Measurements from ENCODE around the gene LRRC73.
"Not testable (repeated sequence)": the region's sequence is repeated elsewhere in the genome, so short reads cannot be mapped to it uniquely, and the experiment has no call there.

The LRRC73 gene

GRCh38 chr6:43509142-43509983, 783 bp downstream of the LRRC73 start:
- peak in 1 of 2 experiments; percentile 25 for DNase-seq

DNA sequence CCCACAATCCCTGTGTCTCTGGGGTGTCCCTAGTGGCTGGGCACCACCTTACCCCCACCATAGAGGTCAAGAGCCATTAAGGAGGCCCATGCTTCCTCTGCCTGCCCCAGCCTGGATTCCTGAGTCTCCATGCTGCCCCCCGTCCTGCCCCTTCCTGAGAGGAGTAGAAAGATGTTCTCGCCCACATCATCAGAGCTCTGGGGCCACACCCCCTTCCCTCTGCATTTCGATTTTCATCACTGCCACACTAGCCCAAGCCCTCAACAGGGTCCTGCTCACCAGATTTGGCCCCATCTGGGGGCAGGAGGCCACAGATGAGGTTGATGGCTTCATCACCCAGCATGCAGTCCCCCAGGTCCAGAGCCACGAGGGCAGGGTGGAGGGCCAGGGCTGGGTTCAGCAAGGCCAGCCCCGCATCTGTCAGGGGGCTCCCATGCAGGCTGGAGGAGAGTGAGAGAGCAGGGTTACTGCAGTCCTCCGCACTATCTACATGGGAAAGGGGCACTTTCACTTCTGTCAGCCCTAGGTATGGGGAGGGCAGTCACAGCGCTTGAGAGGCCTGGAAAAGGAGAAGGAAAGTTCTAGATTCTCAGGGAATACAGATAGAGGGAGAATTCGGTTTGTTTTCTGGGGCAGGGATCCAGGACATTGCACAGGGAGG, 1.5 kb downstream of the LRRC73 start:
- DNase-seq = no peak

DNA sequence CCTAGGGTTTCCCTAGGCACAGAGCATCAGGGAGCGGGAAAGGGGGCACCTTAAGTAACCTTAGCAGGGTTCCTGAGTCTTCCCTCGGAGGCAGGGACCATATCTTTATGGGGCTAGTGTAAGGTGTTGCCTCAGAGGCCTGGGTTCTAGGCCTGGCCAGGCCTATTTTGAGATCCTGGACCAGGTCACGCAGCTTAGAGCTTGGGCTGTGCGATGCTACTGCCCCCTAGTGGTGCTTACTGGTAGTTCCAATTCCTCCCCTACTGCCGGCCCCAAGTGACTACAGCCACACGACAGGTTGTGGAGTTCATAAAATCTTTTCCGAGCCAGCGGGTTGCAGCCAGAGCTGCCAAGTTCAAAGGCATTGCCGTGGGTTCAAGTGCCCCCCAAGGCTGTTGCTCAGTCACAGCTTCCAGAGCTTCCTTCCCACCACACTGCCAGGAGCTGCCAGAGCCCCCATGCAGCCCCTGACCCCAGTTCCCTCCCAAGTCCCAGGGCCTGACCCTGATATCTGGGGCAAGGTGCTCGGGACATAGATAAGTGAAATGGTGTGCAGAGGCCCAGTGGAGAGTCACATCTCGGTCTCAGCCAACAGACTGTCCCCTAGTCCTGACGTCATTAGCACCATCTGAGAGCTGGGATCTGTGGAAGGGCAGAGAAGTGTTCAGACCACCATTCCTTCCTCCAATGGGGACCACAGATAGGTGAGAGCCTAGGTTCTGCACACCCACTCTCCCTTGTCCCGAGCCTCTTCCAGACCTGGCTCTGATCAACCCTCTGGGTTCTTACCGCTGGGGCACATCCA, 3.3 kb downstream of the LRRC73 start:
- DNase-seq = peak; percentile 36 to 78

DNA sequence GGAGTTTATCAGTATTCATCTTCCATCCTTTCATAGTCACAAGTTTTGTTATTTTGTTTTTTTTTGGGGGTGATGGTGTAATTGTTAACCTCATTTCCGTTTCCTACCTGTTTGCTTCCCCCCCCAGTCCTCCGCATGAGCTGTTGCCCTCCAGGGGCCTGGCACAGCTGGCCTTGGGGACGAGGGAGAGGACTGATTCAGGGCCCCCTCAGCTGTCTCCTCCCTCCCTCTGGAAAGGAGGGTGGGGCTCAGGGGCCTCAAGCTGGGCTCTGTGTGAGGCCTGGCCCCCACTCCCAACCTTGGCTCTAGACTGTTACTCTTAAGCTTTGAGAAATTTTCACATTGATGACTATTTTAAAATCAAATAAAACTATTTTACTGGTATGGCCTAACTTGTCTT, 4.0 kb downstream of the LRRC73 start:
- DNase-seq = no peak

- no peak for DNase-seq
Measured at GRCh38 chr6:43505718-43506117, 4.4 kb downstream of the LRRC73 start.

DNA sequence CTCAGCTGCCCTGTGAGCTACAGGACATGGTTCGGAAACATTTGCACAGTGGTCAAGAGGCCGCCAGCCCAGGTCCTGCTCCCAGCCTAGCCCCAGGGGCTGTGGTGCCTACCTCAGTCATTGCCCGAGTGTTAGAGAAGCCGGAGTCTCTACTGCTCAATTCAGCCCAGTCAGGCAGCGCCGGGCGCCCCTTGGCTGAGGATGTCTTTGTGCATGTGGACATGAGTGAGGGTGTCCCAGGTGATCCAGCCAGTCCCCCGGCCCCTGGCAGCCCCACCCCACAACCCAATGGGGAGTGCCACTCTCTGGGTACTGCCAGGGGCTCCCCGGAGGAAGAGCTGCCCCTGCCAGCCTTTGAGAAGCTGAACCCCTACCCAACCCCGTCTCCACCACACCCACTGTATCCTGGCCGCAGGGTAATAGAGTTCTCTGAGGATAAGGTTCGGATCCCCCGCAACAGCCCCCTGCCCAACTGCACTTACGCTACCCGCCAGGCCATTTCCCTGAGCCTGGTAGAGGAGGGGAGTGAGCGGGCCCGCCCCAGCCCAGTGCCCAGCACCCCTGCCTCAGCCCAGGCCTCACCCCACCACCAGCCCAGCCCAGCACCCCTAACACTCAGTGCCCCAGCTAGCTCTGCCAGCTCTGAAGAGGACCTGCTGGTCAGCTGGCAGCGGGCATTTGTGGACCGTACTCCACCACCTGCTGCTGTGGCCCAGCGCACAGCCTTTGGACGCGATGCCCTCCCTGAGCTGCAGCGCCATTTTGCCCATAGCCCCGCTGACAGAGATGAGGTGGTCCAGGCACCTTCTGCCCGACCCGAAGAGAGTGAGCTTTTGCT, 5.2 kb downstream of the LRRC73 start:
- DNase-seq = no peak

- no peak for DNase-seq
Measured at GRCh38 chr6:43503443-43503842, 6.7 kb downstream of the LRRC73 start.

- no peak for DNase-seq
Measured at GRCh38 chr6:43502666-43503065, 7.5 kb downstream of the LRRC73 start.

DNA sequence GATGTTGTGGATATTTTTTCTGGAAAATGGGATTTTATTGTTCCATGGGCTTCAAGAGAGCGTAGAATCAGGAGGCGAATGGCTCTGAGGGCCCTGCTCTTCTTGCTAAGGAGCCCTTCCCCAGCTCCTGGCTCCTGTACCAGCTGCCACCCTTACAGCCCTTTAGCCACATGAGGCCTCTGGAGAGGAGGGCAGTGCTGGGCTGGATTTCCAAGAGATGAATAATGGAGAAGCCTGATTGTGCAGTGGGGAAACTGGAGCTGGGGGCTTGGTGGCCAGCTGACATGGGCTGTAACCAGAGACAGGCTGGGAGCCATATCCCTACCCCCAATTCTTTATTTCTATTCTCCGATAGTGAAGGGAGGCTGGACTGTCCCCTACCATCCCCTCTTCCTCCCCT, 9.2 kb downstream of the LRRC73 start:
- DNase-seq = no peak

- no peak for DNase-seq
Measured at GRCh38 chr6:43499028-43499815, 10.9 kb downstream of the LRRC73 start.

DNA sequence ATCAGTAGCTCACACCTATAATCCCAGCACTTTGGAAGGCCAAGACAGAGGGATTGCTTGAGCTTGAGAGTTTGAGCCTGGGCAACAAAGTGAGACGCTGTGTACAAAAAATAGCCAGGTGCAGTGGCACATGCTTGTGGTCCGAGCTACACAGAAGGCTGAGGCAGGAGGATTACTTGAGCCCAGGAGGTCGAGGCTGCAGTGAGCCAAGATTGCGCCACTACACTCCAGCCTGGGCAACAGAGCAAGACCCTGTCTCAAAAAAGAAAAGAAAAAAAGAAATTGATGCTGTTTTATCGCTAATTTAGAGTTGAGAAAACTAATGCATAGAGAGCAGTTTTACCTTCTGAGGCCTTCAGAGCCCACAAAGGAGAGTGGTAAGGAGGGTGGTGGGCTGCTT, 11.9 kb downstream of the LRRC73 start:
- DNase-seq = not testable (repeated sequence)

DNA sequence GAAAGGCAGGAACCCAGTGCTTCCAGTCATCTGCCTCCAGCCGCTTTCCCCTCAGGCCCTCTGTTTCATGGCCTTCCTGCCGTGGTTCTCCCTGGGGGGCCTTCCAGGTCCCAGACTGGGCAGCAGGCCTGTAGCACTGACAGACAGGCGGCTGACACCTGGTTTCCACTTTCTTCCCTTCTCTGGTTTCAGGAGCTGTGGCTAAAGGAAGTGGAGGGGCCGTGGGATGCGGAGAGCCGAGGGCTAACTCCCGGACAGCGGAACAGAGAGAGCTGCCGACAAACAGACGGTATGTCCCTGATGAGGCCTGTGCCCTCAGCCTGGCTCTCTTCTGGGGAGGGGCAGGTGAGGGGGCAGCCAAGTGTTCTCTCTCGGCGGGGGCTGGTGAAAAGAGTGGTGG, 12.5 kb downstream of the LRRC73 start:
- no peak for DNase-seq

DNA sequence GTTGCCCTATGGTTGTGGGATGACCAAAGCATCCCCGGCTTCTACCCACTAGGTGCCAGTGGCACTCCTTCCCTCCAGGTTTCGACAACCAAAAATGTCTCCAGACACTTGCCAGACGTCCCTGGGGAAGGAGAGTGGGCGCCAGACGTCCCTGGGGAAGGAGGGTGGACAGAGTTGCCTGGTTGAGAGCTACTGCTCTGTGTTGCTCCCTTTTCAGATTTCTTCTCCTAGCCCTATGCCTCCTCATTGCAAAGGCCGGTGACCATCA, 13.1 kb downstream of the LRRC73 start:
- no peak for DNase-seq

- peak in 1 of 2 experiments; percentile 51 for DNase-seq
Measured at GRCh38 chr6:43496370-43497128, 13.6 kb downstream of the LRRC73 start.

- no peak for DNase-seq
Measured at GRCh38 chr6:43495409-43495941, 14.7 kb downstream of the LRRC73 start.

GRCh38 chr6:43494766-43495165, 15.4 kb downstream of the LRRC73 start:
- DNase-seq = no peak

GRCh38 chr6:43494321-43494720, 15.8 kb downstream of the LRRC73 start:
- no peak for DNase-seq

GRCh38 chr6:43493833-43494232, 16.3 kb downstream of the LRRC73 start:
- DNase-seq = no peak

DNA sequence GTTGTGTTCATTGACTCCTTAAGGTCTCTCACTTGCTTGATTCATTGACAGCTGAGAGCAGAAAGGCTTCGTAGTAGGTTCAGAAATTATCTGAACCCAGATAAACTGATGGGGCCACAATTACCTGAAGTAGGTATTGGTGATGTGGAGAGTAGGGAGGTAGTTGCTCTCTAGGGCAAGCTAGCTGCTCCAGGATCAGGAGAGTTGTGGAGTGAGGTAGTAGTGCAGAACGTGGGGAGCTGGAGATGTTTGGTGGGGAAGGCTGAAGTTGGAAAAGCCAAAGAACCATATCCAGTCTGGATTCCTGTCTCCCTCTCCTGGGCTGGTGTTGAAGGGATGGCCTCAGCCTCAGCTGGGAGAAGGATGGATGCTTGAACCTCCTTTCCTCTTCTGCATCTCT, 16.9 kb downstream of the LRRC73 start:
- no peak for DNase-seq

GRCh38 chr6:43492673-43493072, 17.5 kb downstream of the LRRC73 start:
- no peak for DNase-seq
